Psoas muscle (tissue), 8 donors: ENCODE measurements around the gene SLC43A1. TPM values are rescaled to one million over a fixed set of nuclear protein-coding genes. Genes with fewer than 3 reads are reported as not detected.

ENCODE experiments used
- ATAC-seq, 4 donors: fragments of 200-7000 bp; cut with Tn5 transposase; one replicate each; pipeline ENCODE4 v1.9.1; 2020; ENCODE audit warnings: moderate library complexity in 3 of 4, mild to moderate bottlenecking in 2 of 4
- DNase-seq, 2 donors: peaks; one replicate each; pipeline ENCODE4 v3.0.0-alpha.2; 2020
- H3K27ac ChIP-seq: fragments of 200-600 bp; one replicate; pipeline ENCODE4 v1.8.0; 2022
- H3K27me3 ChIP-seq, 3 donors: fragments of 200-600 bp in 1 of 3; one replicate each; pipeline versions ENCODE4 v1.6.1 to v1.8.0; 2013 to 2022; ENCODE audit warnings: low read length in 2 of 3, mild to moderate bottlenecking in 2 of 3, moderate library complexity in 1 of 3; ENCODE audit not compliant: insufficient read depth in 3 of 3
- H3K36me3 ChIP-seq, 2 donors: fragments of 200-600 bp in 1 of 2; one replicate each; pipeline versions ENCODE4 v1.6.1 to v1.8.0; 2013 to 2022; ENCODE audit warnings: low read depth in 1 of 2, mild to moderate bottlenecking in 1 of 2, moderate library complexity in 1 of 2; ENCODE audit not compliant: insufficient read depth in 1 of 2
- H3K4me1 ChIP-seq: fragments of 200-600 bp; one replicate; pipeline ENCODE4 v1.8.0; 2022
- H3K4me3 ChIP-seq: fragments of 200-600 bp; one replicate; pipeline ENCODE4 v1.8.0; 2022; ENCODE audit warnings: mild to moderate bottlenecking
- H3K9me3 ChIP-seq: fragments of 200-600 bp; one replicate; pipeline ENCODE4 v1.8.0; 2022
- CTCF ChIP-seq: fragments of 200-600 bp; IDR thresholded peaks from one replicate; pipeline ENCODE4 v1.8.0; 2022; ENCODE audit warnings: antibody characterized with exemption
- WGBS, 3 donors: extraction: QIAGEN DNeasy Blood & Tissue Kit; methylation state at CpG; one replicate each; pipeline versions ENCODE4 v1.1.6 to v1.1.7; 2013; 5-methylcytosine and 5-hydroxymethylcytosine counted together
- intact Hi-C, 2 donors: fragments of 100-400 bp; cut with DNase I; formaldehyde crosslinking; loops; one replicate each; pipeline versions ENCODE4 v1.11.0 to v1.14.2; 2022
- polyA plus RNA-seq, 3 donors: library from polyadenylated mRNA; stranded (reverse); fragments of 200-250 nt; gene quantifications; one replicate each; pipeline ENCODE4 v1.2.3, GENCODE V29; 2013
- total RNA-seq, 4 donors: library from RNA; stranded (reverse); fragmentation: NEBNext Ultra II Directional in 2 of 4; extraction: Animal tissue kit (Norgen Biotek cat#: 25700) in 2 of 4; gene quantifications; one replicate each; pipeline versions ENCODE4 v1.2.1 to v1.2.4, GENCODE V29; 2021 to 2023
- donor health status: healthy with polysubstance abuse.
- donor health status: DM: no; HTN: no; CAD: no; lungs with moderate emphysema.
- donor health status: Bipolar disorder and iron deficiency.
- donor health status: healthy.
- donor health status: DM: yes; HTN: yes; CAD: no.
- donor health status: DM: no; HTN: no; CAD: no.
- donor health status: DM: no; HTN: no; CAD: no.
- donor health status: DM: yes; HTN: yes; CAD: no.

SLC43A1 gene
- total and polyA plus RNA-seq, 7 donors: 3.5 to 15.3 (median 7.5) TPM

- ATAC-seq (no peak), DNase-seq (no peak)
- Histone ChIP-seq H3K27me3 (no peaks in the 10 kb centered on the region), H3K27ac (no peak overlapping the region), H3K36me3 (peaks cover 0 to 16% of the 10 kb centered on the region in 2 donors), H3K4me1 (no peaks in the 10 kb centered on the region), H3K9me3 (no peaks in the 10 kb centered on the region), H3K4me3 (no peak overlapping the region)
- TF ChIP-seq CTCF: no peak
- intact Hi-C loops: no loop called here
- WGBS, 3 donors: 84 to 95% (median 86%) methylated on average over 7 of the region's 7 CpGs
Measured at GRCh38 chr11:57508341-57509170, 6.9 kb downstream of the SLC43A1 start.

- Histone ChIP-seq H3K4me3 (no peak overlapping the region), H3K4me1 (no peaks in the 10 kb centered on the region), H3K27me3 (no peaks in the 10 kb centered on the region), H3K36me3 (peaks cover 0 to 8% of the 10 kb centered on the region in 2 donors), H3K9me3 (no peaks in the 10 kb centered on the region), H3K27ac (no peak overlapping the region)
- no peak for DNase-seq
- no peak for TF ChIP-seq CTCF
- intact Hi-C loops: no loop called here
- WGBS, 3 donors: 81 to 100% (median 93%) methylated on average over 1 of the region's 1 CpG
- ATAC-seq: no peak
Measured at GRCh38 chr11:57506522-57506921, 9.0 kb downstream of the SLC43A1 start.

- Histone ChIP-seq H3K4me3 (no peak overlapping the region), H3K4me1 (peaks cover 16% of the 10 kb centered on the region), H3K27ac (no peak overlapping the region), H3K9me3 (no peaks in the 10 kb centered on the region), H3K27me3 (no peaks in the 10 kb centered on the region), H3K36me3 (peaks cover 0 to 8% of the 10 kb centered on the region in 2 donors)
- no peak for TF ChIP-seq CTCF
- intact Hi-C loops: no loop called here
- DNase-seq (no peak), ATAC-seq (no peak)
- WGBS, 3 donors: 72 to 85% (median 76%) methylated on average over 4 of the region's 4 CpGs
Measured at GRCh38 chr11:57504511-57504910, 11.0 kb downstream of the SLC43A1 start.

- no peaks in the 10 kb centered on the region for H3K9me3 ChIP-seq
- TF ChIP-seq CTCF: no peak
- H3K27ac ChIP-seq: no peak overlapping the region
- H3K27me3 ChIP-seq: no peaks in the 10 kb centered on the region
- H3K4me1 ChIP-seq: peaks cover 26% of the 10 kb centered on the region
- ATAC-seq (no peak), DNase-seq (no peak)
- H3K4me3 ChIP-seq: no peak overlapping the region
- H3K36me3 ChIP-seq: peaks cover 0 to 8% of the 10 kb centered on the region in 2 donors
- intact Hi-C loops: no loop called here
Measured at GRCh38 chr11:57502870-57503269, 12.6 kb downstream of the SLC43A1 start.

GRCh38 chr11:57502376-57502775 lies 13.1 kb downstream of the SLC43A1 start:
- no peak for ATAC-seq
- no peak for TF ChIP-seq CTCF
- Histone ChIP-seq H3K4me1 (peaks cover 26% of the 10 kb centered on the region), H3K36me3 (peaks cover 0 to 12% of the 10 kb centered on the region in 2 donors), H3K27ac (peak overlapping the region; percentile 79), H3K4me3 (no peak overlapping the region), H3K9me3 (no peaks in the 10 kb centered on the region), H3K27me3 (no peaks in the 10 kb centered on the region)
- 91 to 96% (median 94%) methylated on average over 3 of the region's 3 CpGs for WGBS, 3 donors
- intact Hi-C loops: no loop called here
- DNase-seq: no peak
